ENCODE data around the gene FAM114A1. TPM values are rescaled to one million over a fixed set of nuclear protein-coding genes. Genes with fewer than 3 reads are reported as not detected.

The FAM114A1 gene
- total and polyA plus RNA-seq, 2 of the 4 experiments (the other 2 are of a cell fraction): 135 to 649 TPM

DNA sequence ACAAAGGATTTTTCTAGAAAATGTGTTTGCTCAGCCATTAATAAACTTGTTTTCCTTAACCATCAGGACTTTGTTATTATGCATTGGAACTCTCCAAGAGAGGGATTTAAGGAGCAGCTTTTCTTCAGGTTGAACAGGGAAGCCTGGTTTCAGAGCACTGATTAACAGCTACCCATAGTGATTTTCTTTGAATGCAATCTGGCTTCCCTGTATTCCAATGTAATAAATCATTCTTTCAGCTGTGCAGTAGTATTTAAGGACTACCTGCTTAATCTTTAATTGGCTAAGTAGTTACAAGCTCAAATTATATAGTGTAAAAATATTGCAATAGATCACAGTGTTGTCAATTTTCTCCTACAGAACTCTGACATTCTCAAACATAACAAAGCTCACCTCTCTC, 87.1 kb downstream of the FAM114A1 start:
- intact Hi-C loops (cut with micrococcal nuclease): no loop called here
- H3K56ac ChIP-seq (ENCODE audit: extremely low read depth, insufficient read depth, low read length): no peak overlapping the region
- H2BK120ac ChIP-seq (ENCODE audit: low read depth, low read length): 0 out of 2 replicates have a peak overlapping the region, but pooled peaks have one; percentile 66
- no peak overlapping the region for H4K8ac ChIP-seq (ENCODE audit: low read depth in 2 of 2, low read length in 2 of 2)
- H3K14ac ChIP-seq (replicated peaks; ENCODE audit: low read depth, low read length): no peak overlapping the region
- POLR2A ChIA-PET (ENCODE audit: unreplicated experiment): interaction anchor here (0.6 kb wide), 1 partner anchor 86 kb away, joined by 7 read pairs; no protein-coding TSS in a partner anchor
- no peaks in the 10 kb centered on the region for H3K9me3 ChIP-seq (ENCODE audit: control insufficient read depth, insufficient read depth, low read length)
- H2BK15ac ChIP-seq (ENCODE audit: low read depth, low read length): peak overlapping the region; percentile 38; the same call in 1 of the 3 replicates
- no peak overlapping the region for H2AFZ ChIP-seq (replicated peaks; ENCODE audit: low read length, poor library complexity)
- peaks cover under 1% of the 10 kb centered on the region; the same call in 1 of the 2 replicates for H3K9me1 ChIP-seq (ENCODE audit: insufficient read depth, low read length)
- dilution Hi-C loops (cut with HindIII; ENCODE audit: low sequenced_read_pairs, unreplicated experiment): no loop called here
- DNase-seq (no peak), ATAC-seq (ENCODE audit: low read depth) (no peak)
- peaks cover 16% of the 10 kb centered on the region for H3K4me1 ChIP-seq (ENCODE audit: control insufficient read depth, insufficient read depth, low read length)
- H3K27ac ChIP-seq (ENCODE audit: insufficient read depth, low read length): no peak overlapping the region
- peaks cover 0 to 1% of the 10 kb centered on the region in 2 experiments; a peak in 1 of 4 replicates for H3K79me1 ChIP-seq (ENCODE audit: low read depth in 1 of 2, low read length in 2 of 2)
- no peak overlapping the region for H3K9ac ChIP-seq (ENCODE audit: low read depth, low read length)
- H4K91ac ChIP-seq (ENCODE audit: insufficient read depth, low read depth, low read length): peak overlapping the region; percentile 31; the same call in 1 of the 2 replicates
- H3K4me3 ChIP-seq (ENCODE audit: insufficient read depth, low read depth, low read length): no peak overlapping the region
- TF ChIP-seq RAD21 (IDR thresholded peaks at IDR 0.05; ENCODE audit: low read length) (no peak), SMC3 (IDR thresholded peaks at IDR 0.05; ENCODE audit: low read depth, low read length) (no peak), CEBPB (IDR thresholded peaks at IDR 0.05; ENCODE audit: low read depth, low read length) (no peak), NFE2L2 (IDR thresholded peaks at IDR 0.05; ENCODE audit: low read depth, low read length) (no peak), RCOR1 (IDR thresholded peaks at IDR 0.05; ENCODE audit: insufficient replicate concordance, low read length) (no peak), CHD1 (IDR thresholded peaks at IDR 0.05; ENCODE audit: low read depth, low read length) (no peak), FOS (IDR thresholded peaks at IDR 0.05; ENCODE audit: low read depth, low read length) (no peak), MAZ (IDR thresholded peaks at IDR 0.05; ENCODE audit: borderline replicate concordance, low read depth, low read length) (no peak)
- H4K20me1 ChIP-seq (ENCODE audit: insufficient read depth, low read length): no peaks in the 10 kb centered on the region
- no peaks in the 10 kb centered on the region for H3K27me3 ChIP-seq (ENCODE audit: control insufficient read depth, insufficient read depth, low read length)
- CTCF ChIA-PET: no interaction called here
- peak overlapping the region; percentile 23; the same call in 1 of the 2 replicates for H3K18ac ChIP-seq (ENCODE audit: low read depth, low read length)
- H3K4ac ChIP-seq (ENCODE audit: low read depth, low read length): peak overlapping the region; percentile 70; the same call in 1 of the 2 replicates
- H2BK20ac ChIP-seq (ENCODE audit: low read depth, low read length): peak overlapping the region; percentile 64
- H2AK5ac ChIP-seq (ENCODE audit: low read depth, low read length): 0 out of 2 replicates have a peak overlapping the region, but pooled peaks have one; percentile 41
- H3K36me3 ChIP-seq (ENCODE audit: control insufficient read depth, insufficient read depth, low read length): no peaks in the 10 kb centered on the region
- no TSS peak for BruUV-seq (replicated peaks)
- H2AK9ac ChIP-seq (replicated peaks; ENCODE audit: low read depth, low read length, poor library complexity): no peak overlapping the region
- no peak overlapping the region for H3K4me2 ChIP-seq (ENCODE audit: low read depth, low read length)
- in situ Hi-C loops (cut with MboI; ENCODE audit: low sequenced_read_pairs): no loop called here
- H3K23ac ChIP-seq (ENCODE audit: low read depth, low read length): no peak overlapping the region
- H4K5ac ChIP-seq (ENCODE audit: low read depth, low read length): no peak overlapping the region
- peak overlapping the region; percentile 8 for H2BK5ac ChIP-seq (ENCODE audit: low read depth, low read length, poor library complexity, severe bottlenecking)
